HCT116 (cell line): ENCODE measurements around the gene C7orf25. TPM values are rescaled to one million over a fixed set of nuclear protein-coding genes. Genes with fewer than 3 reads are reported as not detected.

Experiments used
- ATAC-seq: fragments of 200-7000 bp; cut with Tn5 transposase; 2 replicates; pipeline ENCODE4 v1.9.1; 2020; ENCODE audit warnings: mild to moderate bottlenecking, moderate library complexity
- BruUV-seq: library from RNA; stranded (reverse); fragments of 400-500 nt; replicated peaks from 2 replicates; lab custom pipeline; 2021; lab: Mats Ljungman, UMichigan
- CTCF ChIA-PET: fragments of 300-600 bp; sonication (Branson Sonifier 250); formaldehyde crosslinking; loops from one replicate; lab custom pipeline; 2021; ENCODE audit warnings: antibody characterized with exemption; lab: Charles Lee
- POLR2A ChIA-PET: fragments of 300-600, 350-600 bp; sonication (Branson Sonifier 250); formaldehyde crosslinking; loops from one replicate; lab custom pipeline; 2021; ENCODE audit warnings: antibody characterized with exemption; lab: Charles Lee
- RAD21 ChIA-PET, 2 experiments: fragments of 300-600 bp; sonication (Branson Sonifier 250); formaldehyde crosslinking; loops; one replicate each; lab custom pipeline; 2023; ENCODE audit warnings: low total read pairs in 2 of 2; ENCODE audit not compliant: uncharacterized antibody in 2 of 2, unreplicated experiment in 2 of 2, low non-redundant PET in 1 of 2; lab: Charles Lee
- DNase-seq: peaks from one replicate; pipeline ENCODE4 v3.0.0-alpha.2; 2010; ENCODE audit warnings: low read depth, low spot score
- H2AFZ ChIP-seq: fragments of 200-600 bp; shearing (Covaris generic), sonication (generic); 2 replicates; pipeline ENCODE4 v1.6.1; 2017; ENCODE audit warnings: low read depth, mixed run types, mixed read lengths, antibody characterized with exemption, low read length; ENCODE audit not compliant: poor library complexity, severe bottlenecking
- H3K27ac ChIP-seq: 2 replicates; pipeline ENCODE4 v1.5.1; 2012; ENCODE audit warnings: low read depth, low read length
- H3K27me3 ChIP-seq: fragments of 200-600 bp; sonication (generic); 2 replicates; pipeline ENCODE4 v1.6.1; 2016; ENCODE audit warnings: mixed run types, low read length, mixed read lengths; ENCODE audit not compliant: insufficient read depth
- H3K36me3 ChIP-seq, 2 experiments: fragments of 200-500 bp in 1 of 2; fragments of 200-600 bp in 1 of 2; sonication (Bioruptor generic) in 1 of 2; sonication (generic) in 1 of 2; 2 replicates each; pipeline versions ENCODE4 v1.5.1 to v1.6.1; 2014 to 2016; ENCODE audit warnings: low read length in 2 of 2, inconsistent platforms in 1 of 2, mixed read lengths in 1 of 2, mixed run types in 1 of 2; ENCODE audit not compliant: insufficient read depth in 2 of 2, control insufficient read depth in 1 of 2
- H3K4me1 ChIP-seq, 2 experiments: fragments of 200-600 bp in 1 of 2; sonication (generic) in 1 of 2; 2 replicates each; pipeline versions ENCODE4 v1.5.1 to v1.6.1; 2012 to 2017; ENCODE audit warnings: low read length in 2 of 2, inconsistent platforms in 1 of 2, mild to moderate bottlenecking in 1 of 2, mixed read lengths in 1 of 2, mixed run types in 1 of 2, moderate library complexity in 1 of 2; ENCODE audit not compliant: insufficient read depth in 2 of 2, control insufficient read depth in 1 of 2
- H3K4me2 ChIP-seq: fragments of 200-600 bp; sonication (generic); 2 replicates; pipeline ENCODE4 v1.6.1; 2017; ENCODE audit warnings: mixed run types, low read length, mixed read lengths
- H3K4me3 ChIP-seq, 2 experiments: fragments of 200-600 bp in 1 of 2; sonication (generic) in 1 of 2; replicated peaks in 1 of 2; 2 replicates each; pipeline ENCODE4 v1.5.1; 2011 to 2016; ENCODE audit warnings: low read length in 2 of 2, control low read depth in 1 of 2, low read depth in 1 of 2, mild to moderate bottlenecking in 1 of 2, mixed read lengths in 1 of 2, mixed run types in 1 of 2
- H3K79me2 ChIP-seq: fragments of 200-600 bp; sonication (generic); 2 replicates; pipeline ENCODE4 v1.6.1; 2017; ENCODE audit warnings: mild to moderate bottlenecking, mixed run types, low read length, moderate library complexity, mixed read lengths; ENCODE audit not compliant: insufficient read depth
- H3K9ac ChIP-seq: fragments of 200-600 bp; sonication (generic); 2 replicates; pipeline ENCODE4 v1.6.1; 2016; ENCODE audit warnings: low read length, mixed read lengths
- H3K9me2 ChIP-seq: fragments of 200-600 bp; sonication (generic), shearing (Covaris generic); 2 replicates; pipeline ENCODE4 v1.6.1; 2017; ENCODE audit warnings: mixed run types, mild to moderate bottlenecking, moderate library complexity; ENCODE audit not compliant: insufficient read depth
- H3K9me3 ChIP-seq, 2 experiments: fragments of 200-500 bp in 1 of 2; fragments of 200-600 bp in 1 of 2; sonication (Bioruptor generic) in 1 of 2; sonication (generic) in 1 of 2; 2 replicates each; pipeline ENCODE4 v1.6.1; 2014 to 2017; ENCODE audit warnings: low read length in 2 of 2, mixed read lengths in 2 of 2, inconsistent platforms in 1 of 2, low read depth in 1 of 2, mild to moderate bottlenecking in 1 of 2, mixed run types in 1 of 2, moderate library complexity in 1 of 2; ENCODE audit not compliant: control insufficient read depth in 1 of 2, insufficient read depth in 1 of 2
- H4K20me1 ChIP-seq: fragments of 200-600 bp; sonication (generic), shearing (Covaris generic); 2 replicates; pipeline ENCODE4 v1.6.1; 2017; ENCODE audit warnings: mixed run types, mild to moderate bottlenecking, moderate library complexity; ENCODE audit not compliant: insufficient read depth
- CBX3 ChIP-seq: IDR thresholded peaks from 2 replicates; pipeline ENCODE4 v1.6.1; 2012; ENCODE audit warnings: low read depth
- EGR1 ChIP-seq: IDR thresholded peaks from 2 replicates; pipeline ENCODE4 v1.6.1; 2012; ENCODE audit warnings: low read depth
- ELF1 ChIP-seq: IDR thresholded peaks from 2 replicates; pipeline ENCODE4 v1.6.1; 2012; ENCODE audit warnings: low read depth, borderline replicate concordance
- EZH2 ChIP-seq: fragments of 200-600 bp; sonication (generic); IDR thresholded peaks from 2 replicates; pipeline ENCODE4 v1.6.1; 2017; ENCODE audit warnings: antibody characterized with exemption, mixed run types
- EZH2phosphoT487 ChIP-seq: fragments of 200-600 bp; IDR thresholded peaks from 2 replicates; pipeline ENCODE4 v1.6.1; 2018; ENCODE audit warnings: antibody characterized with exemption, borderline replicate concordance
- FOSL1 ChIP-seq: IDR thresholded peaks from 2 replicates; pipeline ENCODE4 v1.6.1; 2012; ENCODE audit warnings: low read depth
- JUND ChIP-seq: IDR thresholded peaks from 2 replicates; pipeline ENCODE4 v1.6.1; 2012
- POLR2AphosphoS5 ChIP-seq: IDR thresholded peaks from 2 replicates; pipeline ENCODE4 v1.6.1; 2011; ENCODE audit warnings: mild to moderate bottlenecking, low read depth, low read length, moderate library complexity
- RAD21 ChIP-seq: IDR thresholded peaks from 2 replicates; pipeline ENCODE4 v1.6.1; 2012; ENCODE audit warnings: low read depth, mild to moderate bottlenecking
- REST ChIP-seq: IDR thresholded peaks from 2 replicates; pipeline ENCODE4 v1.6.1; 2012; ENCODE audit warnings: low read depth
- SIN3A ChIP-seq: IDR thresholded peaks from 2 replicates; pipeline ENCODE4 v1.6.1; 2012; ENCODE audit warnings: low read depth
- SP1 ChIP-seq: IDR thresholded peaks from 2 replicates; pipeline ENCODE4 v1.6.1; 2012; ENCODE audit warnings: low read depth
- SRF ChIP-seq: IDR thresholded peaks from 2 replicates; pipeline ENCODE4 v1.6.1; 2012; ENCODE audit warnings: low read depth
- YY1 ChIP-seq: IDR thresholded peaks from 2 replicates; pipeline ENCODE4 v1.6.1; 2011; ENCODE audit warnings: low read length, low read depth, moderate library complexity, mild to moderate bottlenecking; ENCODE audit not compliant: insufficient replicate concordance; ENCODE audit errors: extremely low read depth
- ZFX ChIP-seq: fragments of 450-650 bp; IDR thresholded peaks from 2 replicates; pipeline ENCODE4 v1.6.1; 2017
- ZNF274 ChIP-seq: fragments of 200-500 bp; sonication (Bioruptor generic); IDR thresholded peaks from 2 replicates; pipeline ENCODE4 v1.6.1; 2014; ENCODE audit warnings: mild to moderate bottlenecking, low read depth, low read length, inconsistent platforms
- intact Hi-C: fragments of 100-400 bp; cut with micrococcal nuclease; formaldehyde crosslinking; loops from 2 replicates; pipeline ENCODE4 v1.10.0; 2022
- total RNA-seq: library from RNA; stranded (reverse); gene quantifications from one replicate; pipeline ENCODE4 v1.2.1, GENCODE V29; 2021; ENCODE audit not compliant: unreplicated experiment
- TF ChIP-seq, protein P1 (sequence below): IDR thresholded peaks from 2 replicates; pipeline ENCODE4 v1.6.1; 2012
- TF ChIP-seq, protein P2 (sequence below): IDR thresholded peaks from 2 replicates; pipeline ENCODE4 v1.6.1; 2012

C7orf25 gene
- total RNA-seq, 1 experiment from 2014 or later: 5.3 TPM

DNA sequence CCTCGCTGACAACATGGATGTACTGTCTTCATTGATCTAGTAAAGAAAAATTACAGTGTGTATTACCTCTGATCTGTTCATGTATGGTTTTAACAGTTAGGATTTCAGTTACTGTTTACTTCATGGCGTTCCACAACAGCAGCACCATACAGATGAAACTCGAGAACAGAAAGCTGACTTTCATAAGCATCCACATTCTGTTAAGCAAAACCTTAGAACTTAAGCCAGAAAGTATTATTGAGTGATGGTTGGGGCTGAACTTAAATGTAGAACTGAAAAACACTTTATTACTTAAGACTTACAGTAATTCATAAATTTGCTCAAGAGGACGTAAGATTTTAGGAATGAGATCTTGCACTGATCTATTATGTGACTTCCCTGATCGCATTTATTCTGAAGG lies 24.0 kb upstream of the C7orf25 start:
- RAD21 ChIA-PET: no interaction called here
- POLR2A ChIA-PET: no interaction called here
- H3K36me3 ChIP-seq: peaks cover 24 to 35% of the 10 kb centered on the region in 2 experiments

GRCh38 chr7:42934291-42934690 lies 22.4 kb upstream of the C7orf25 start:
- H3K27me3 ChIP-seq: no peaks in the 10 kb centered on the region
- peaks cover 5 to 22% of the 10 kb centered on the region in 2 experiments; a peak in 2 of 4 replicates for H3K4me1 ChIP-seq
- ATAC-seq: no peak
- no peaks in the 10 kb centered on the region for H3K9me2 ChIP-seq
- peaks cover 70% of the 10 kb centered on the region for H3K79me2 ChIP-seq
- no peaks in the 10 kb centered on the region for H3K9me3 ChIP-seq
- H3K9ac ChIP-seq: no peak overlapping the region
- H3K36me3 ChIP-seq: peaks cover 24 to 31% of the 10 kb centered on the region in 2 experiments
- no peak overlapping the region for H2AFZ ChIP-seq
- H3K4me3 ChIP-seq: no peak overlapping the region
- POLR2A ChIA-PET: no interaction called here
- no TSS peak for BruUV-seq
- no peak for DNase-seq
- RAD21 ChIA-PET: no interaction called here
- no peak overlapping the region for H3K27ac ChIP-seq
- CTCF ChIA-PET: interaction anchor here (1.0 kb wide), 1 partner anchor 326 kb away, joined by 3 read pairs; no protein-coding TSS in a partner anchor
- intact Hi-C loops: loop anchor here (10.0 kb wide), 1 partner anchor 791 kb away; the partner anchor contains the start of gene COA1
- H3K4me2 ChIP-seq: no peak overlapping the region
- H4K20me1 ChIP-seq: no peaks in the 10 kb centered on the region
- TF ChIP-seq SRF (no peak), SP1 (no peak), RAD21 (no peak), JUND (no peak), EZH2 (no peak), CBX3 (no peak), SIN3A (no peak), REST (no peak), YY1 (no peak)
- TF ChIP-seq, protein P1, sequence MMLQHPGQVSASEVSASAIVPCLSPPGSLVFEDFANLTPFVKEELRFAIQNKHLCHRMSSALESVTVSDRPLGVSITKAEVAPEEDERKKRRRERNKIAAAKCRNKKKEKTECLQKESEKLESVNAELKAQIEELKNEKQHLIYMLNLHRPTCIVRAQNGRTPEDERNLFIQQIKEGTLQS: no peak

More for the DNA sequence above, 24.0 kb upstream of the C7orf25 start:
- no peak overlapping the region for H3K9ac ChIP-seq
- H3K4me3 ChIP-seq: no peak overlapping the region
- TF ChIP-seq SIN3A (no peak), EZH2phosphoT487 (no peak), ELF1 (no peak), ZFX (no peak), JUND (no peak), POLR2AphosphoS5 (no peak), SP1 (no peak), EGR1 (no peak), ZNF274 (no peak), FOSL1 (no peak), SRF (no peak), CBX3 (no peak)
- TF ChIP-seq, protein P1: no peak
- TF ChIP-seq, protein P2, sequence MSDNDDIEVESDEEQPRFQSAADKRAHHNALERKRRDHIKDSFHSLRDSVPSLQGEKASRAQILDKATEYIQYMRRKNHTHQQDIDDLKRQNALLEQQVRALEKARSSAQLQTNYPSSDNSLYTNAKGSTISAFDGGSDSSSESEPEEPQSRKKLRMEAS: no peak
- no peak for ATAC-seq
- H3K9me2 ChIP-seq: no peaks in the 10 kb centered on the region
- H3K4me2 ChIP-seq: no peak overlapping the region
- CTCF ChIA-PET: interaction anchor here (0.9 kb wide), 1 partner anchor 11 kb away, joined by 3 read pairs; no protein-coding TSS in a partner anchor
- intact Hi-C loops: loop anchor here (10.0 kb wide), 1 partner anchor 789 kb away; the partner anchor contains the start of gene COA1
- no TSS peak for BruUV-seq
- H2AFZ ChIP-seq: no peak overlapping the region
- no peaks in the 10 kb centered on the region for H4K20me1 ChIP-seq
- peaks cover 5 to 10% of the 10 kb centered on the region in 2 experiments; a peak in 2 of 4 replicates for H3K4me1 ChIP-seq
- no peaks in the 10 kb centered on the region for H3K9me3 ChIP-seq
- H3K27ac ChIP-seq: no peak overlapping the region
- H3K27me3 ChIP-seq: no peaks in the 10 kb centered on the region
- DNase-seq: no peak
- peaks cover 54% of the 10 kb centered on the region for H3K79me2 ChIP-seq
